ENCODE measurements around the gene TXNDC11. TPM values are rescaled to one million over a fixed set of nuclear protein-coding genes. Genes with fewer than 3 reads are reported as not detected.
A peak's percentile ranks its signal among the peaks of the same experiment; 100 is the strongest.

Gene TXNDC11
- total and polyA plus RNA-seq, 9 of the 15 experiments (the other 6 are each of a cell fraction or from before 2014, with no cell fraction given), result 0.66 to 32.6 (median 26.2) TPM

GRCh38 chr16:11742536-11743307 lies at the start of gene TXNDC11 (continued):
- TF ChIP-seq ZBTB7A (IDR thresholded peaks at IDR 0.05; ENCODE audit: borderline replicate concordance, control insufficient read depth, low read depth, low read length) (peak; percentile 86), KLF6 (CRISPR knock-in tag; IDR thresholded peaks at IDR 0.05; ENCODE audit: borderline replicate concordance) (no peak), CREB3 (tag; conservative IDR thresholded peaks at IDR 0.05; ENCODE audit: low read depth) (no peak), ZZZ3 (IDR thresholded peaks at IDR 0.05) (no peak), CLOCK (CRISPR knock-in tag; IDR thresholded peaks at IDR 0.05; ENCODE audit: borderline replicate concordance) (no peak), HMGXB4 (CRISPR knock-in tag; IDR thresholded peaks at IDR 0.05) (peak; percentile 85; the same call in 1 of the 2 replicates), EZH2 (IDR thresholded peaks at IDR 0.05; ENCODE audit: borderline replicate concordance, low read depth, low read length) (no peak), ZNF232 (CRISPR knock-in tag; IDR thresholded peaks at IDR 0.05) (no peak), YBX1 (IDR thresholded peaks at IDR 0.05) (no peak), GTF2A2 (tag; IDR thresholded peaks at IDR 0.05) (peak; percentile 63; the same call in 1 of the 2 replicates), EP400 (IDR thresholded peaks at IDR 0.05) (peak; percentile 39), ESRRA (IDR thresholded peaks at IDR 0.05; ENCODE audit: borderline replicate concordance, low read depth) (peak; percentile 51; the same call in 1 of the 2 replicates), ZNF76 (CRISPR knock-in tag; IDR thresholded peaks at IDR 0.05; ENCODE audit: borderline replicate concordance) (no peak), ZNF12 (CRISPR knock-in tag; IDR thresholded peaks at IDR 0.05) (0 out of 2 replicates have a peak, but pooled peaks have one; percentile 4), FOXP1 (CRISPR knock-in tag; IDR thresholded peaks at IDR 0.05) (0 out of 2 replicates have a peak, but pooled peaks have one; percentile 54), THAP12 (CRISPR knock-in tag; IDR thresholded peaks at IDR 0.05) (peak; percentile 91), JUND (IDR thresholded peaks at IDR 0.05; ENCODE audit: borderline replicate concordance, low read depth, low read length) (peak; percentile 52; the same call in 1 of the 2 replicates), JUND (tag; IDR thresholded peaks at IDR 0.05; ENCODE audit: borderline replicate concordance, low read depth, low read length) (no peak; the same call in 2 of the 3 replicates), POLR2B (IDR thresholded peaks at IDR 0.05; ENCODE audit: low read depth, partially characterized antibody) (peak; percentile 55)
